NB4 (cell line): ENCODE data around the gene ZCCHC14.

Source experiments
- CTCF ChIP-seq: IDR thresholded peaks from one replicate; pipeline ENCODE4 v1.5.1; 2012; ENCODE audit warnings: low read depth, low read length
- MAX ChIP-seq: IDR thresholded peaks from 2 replicates; pipeline ENCODE4 v1.6.1; 2011; ENCODE audit warnings: low read depth, low read length

- no peak for TF ChIP-seq CTCF
- no peak for TF ChIP-seq MAX
These were observed 71.6 kb downstream of the ZCCHC14 start for GRCh38 chr16:87421003-87421912.
